MV-4-11 (cell line): ENCODE results near the gene GPR61.

Source experiments
- DNase-seq: peaks from one replicate; lab custom pipeline; 2025; lab: John Stamatoyannopoulos, UW

GPR61 gene

GRCh38 chr1:109535971-109536491 lies 3.6 kb upstream of the GPR61 start:
- DNase-seq, result no peak

DNA sequence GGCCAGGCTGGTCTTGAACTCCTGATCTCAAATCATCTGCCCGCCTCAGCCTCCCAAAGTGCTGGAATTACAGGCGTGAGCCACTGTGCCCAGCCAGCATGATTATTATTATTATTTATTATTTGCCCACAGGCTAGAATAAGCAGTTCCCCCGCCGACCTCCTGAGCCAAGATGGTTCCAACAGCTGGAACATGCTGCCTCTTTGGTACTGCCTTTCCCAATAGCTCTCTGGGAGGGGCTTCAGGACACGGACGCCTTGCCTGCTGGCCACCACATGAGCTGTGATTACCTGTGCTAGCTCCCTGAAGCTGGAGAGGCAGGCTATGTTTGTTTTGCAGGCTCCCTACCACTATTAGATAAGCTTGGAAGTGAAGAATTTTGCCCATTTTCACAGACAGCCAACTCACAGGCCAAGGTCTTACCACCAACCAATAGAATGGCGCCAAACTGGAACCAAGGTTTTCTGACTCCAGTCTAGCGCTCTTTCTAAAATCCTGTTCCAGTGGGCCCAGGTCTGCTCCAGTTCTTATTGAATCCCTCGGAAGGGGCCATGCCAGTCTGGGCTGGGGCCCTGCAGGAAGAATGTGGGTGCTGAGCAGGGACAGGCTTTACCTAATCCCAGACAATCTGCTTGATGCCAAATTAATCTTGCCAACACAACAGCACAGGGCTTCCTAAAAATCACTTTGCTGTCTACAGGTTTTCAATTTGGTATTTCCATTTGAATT lies 2.1 kb upstream of the GPR61 start:
- DNase-seq, result no peak

- no peak for DNase-seq
These were observed 681 bp upstream of the GPR61 start for GRCh38 chr1:109538827-109539555.

DNA sequence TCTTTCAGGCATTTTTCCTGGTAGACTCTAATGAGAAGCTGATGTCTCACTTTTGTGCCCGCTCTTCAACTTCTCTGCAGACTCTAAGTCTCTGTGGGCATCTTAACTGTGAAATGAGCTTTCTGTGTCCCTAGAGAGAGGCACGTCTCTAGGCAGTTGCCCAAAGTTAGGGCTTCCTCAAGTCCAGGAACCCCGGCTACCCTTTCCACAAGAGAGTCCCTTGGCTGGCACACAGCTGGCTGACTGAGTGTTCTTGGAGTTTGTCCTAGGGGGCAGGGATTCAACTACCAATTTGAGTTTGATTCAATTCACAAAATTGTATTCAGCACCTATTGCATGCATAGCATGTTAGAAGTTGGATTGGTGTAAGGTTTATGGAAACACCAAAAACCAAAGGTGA lies 1.4 kb downstream of the GPR61 start:
- DNase-seq, result no peak

- no peak for DNase-seq
These were observed 3.0 kb downstream of the GPR61 start for GRCh38 chr1:109542657-109543056.

DNA sequence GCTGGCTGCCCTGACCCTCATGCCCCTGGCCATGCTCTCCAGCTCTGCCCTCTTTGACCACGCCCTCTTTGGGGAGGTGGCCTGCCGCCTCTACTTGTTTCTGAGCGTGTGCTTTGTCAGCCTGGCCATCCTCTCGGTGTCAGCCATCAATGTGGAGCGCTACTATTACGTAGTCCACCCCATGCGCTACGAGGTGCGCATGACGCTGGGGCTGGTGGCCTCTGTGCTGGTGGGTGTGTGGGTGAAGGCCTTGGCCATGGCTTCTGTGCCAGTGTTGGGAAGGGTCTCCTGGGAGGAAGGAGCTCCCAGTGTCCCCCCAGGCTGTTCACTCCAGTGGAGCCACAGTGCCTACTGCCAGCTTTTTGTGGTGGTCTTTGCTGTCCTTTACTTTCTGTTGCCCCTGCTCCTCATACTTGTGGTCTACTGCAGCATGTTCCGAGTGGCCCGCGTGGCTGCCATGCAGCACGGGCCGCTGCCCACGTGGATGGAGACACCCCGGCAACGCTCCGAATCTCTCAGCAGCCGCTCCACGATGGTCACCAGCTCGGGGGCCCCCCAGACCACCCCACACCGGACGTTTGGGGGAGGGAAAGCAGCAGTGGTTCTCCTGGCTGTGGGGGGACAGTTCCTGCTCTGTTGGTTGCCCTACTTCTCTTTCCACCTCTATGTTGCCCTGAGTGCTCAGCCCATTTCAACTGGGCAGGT lies 3.8 kb downstream of the GPR61 start:
- no peak for DNase-seq

DNA sequence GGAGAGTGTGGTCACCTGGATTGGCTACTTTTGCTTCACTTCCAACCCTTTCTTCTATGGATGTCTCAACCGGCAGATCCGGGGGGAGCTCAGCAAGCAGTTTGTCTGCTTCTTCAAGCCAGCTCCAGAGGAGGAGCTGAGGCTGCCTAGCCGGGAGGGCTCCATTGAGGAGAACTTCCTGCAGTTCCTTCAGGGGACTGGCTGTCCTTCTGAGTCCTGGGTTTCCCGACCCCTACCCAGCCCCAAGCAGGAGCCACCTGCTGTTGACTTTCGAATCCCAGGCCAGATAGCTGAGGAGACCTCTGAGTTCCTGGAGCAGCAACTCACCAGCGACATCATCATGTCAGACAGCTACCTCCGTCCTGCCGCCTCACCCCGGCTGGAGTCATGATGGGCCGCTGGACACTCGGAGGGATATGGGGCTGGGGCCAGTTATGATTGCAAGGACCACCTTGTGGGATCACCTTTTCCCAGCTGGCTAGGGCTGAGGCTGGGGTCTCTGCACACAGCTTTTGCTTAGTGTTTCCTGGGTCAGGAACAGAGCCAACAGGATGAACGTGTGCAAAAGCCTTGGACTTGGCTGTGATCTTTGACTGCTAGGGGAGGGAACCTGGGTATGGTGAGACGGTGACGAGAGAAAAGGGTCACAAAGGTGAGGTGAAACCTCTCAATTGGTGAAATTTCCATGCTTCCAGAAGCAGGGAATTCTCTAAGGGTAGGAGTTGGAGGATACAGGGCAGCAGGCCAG lies 4.5 kb downstream of the GPR61 start:
- DNase-seq, result no peak

DNA sequence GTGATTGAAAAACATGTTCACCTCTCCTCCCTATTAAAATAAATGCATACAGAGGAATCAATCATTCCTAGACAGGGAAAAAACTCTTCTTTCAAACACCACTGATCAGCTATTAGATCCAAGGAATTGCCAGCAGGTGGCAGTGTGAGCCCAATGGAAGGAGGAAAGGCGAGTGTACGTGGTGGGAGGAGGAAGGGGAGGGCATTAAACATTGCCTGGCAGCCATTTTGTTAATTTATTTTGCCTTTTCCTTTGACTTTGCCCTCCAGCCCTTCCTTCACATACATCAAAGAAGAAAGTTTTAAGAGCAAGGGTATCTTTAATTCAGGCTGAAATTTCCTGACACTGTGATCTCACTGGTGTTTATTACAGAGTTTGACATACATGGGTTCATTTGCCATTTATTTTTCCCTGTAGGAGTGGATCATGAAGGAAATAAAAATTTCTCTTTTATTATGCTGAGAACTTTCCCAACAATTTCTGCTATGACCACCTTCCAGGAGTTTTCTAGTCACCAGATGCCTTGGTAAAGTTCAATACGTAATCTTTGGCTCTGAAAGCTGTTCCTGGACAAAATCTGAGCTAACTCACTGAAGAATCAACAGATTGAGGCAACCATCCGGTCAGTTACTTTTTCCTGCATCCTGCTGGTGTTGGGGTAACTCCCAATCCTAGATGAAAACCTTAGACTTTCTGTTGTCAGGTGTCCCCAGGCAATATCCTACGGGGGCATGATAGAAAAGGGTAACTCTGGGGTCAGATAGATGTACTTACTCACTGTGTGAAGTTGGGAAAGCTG lies 6.8 kb downstream of the GPR61 start:
- DNase-seq, result peak; percentile 83

DNA sequence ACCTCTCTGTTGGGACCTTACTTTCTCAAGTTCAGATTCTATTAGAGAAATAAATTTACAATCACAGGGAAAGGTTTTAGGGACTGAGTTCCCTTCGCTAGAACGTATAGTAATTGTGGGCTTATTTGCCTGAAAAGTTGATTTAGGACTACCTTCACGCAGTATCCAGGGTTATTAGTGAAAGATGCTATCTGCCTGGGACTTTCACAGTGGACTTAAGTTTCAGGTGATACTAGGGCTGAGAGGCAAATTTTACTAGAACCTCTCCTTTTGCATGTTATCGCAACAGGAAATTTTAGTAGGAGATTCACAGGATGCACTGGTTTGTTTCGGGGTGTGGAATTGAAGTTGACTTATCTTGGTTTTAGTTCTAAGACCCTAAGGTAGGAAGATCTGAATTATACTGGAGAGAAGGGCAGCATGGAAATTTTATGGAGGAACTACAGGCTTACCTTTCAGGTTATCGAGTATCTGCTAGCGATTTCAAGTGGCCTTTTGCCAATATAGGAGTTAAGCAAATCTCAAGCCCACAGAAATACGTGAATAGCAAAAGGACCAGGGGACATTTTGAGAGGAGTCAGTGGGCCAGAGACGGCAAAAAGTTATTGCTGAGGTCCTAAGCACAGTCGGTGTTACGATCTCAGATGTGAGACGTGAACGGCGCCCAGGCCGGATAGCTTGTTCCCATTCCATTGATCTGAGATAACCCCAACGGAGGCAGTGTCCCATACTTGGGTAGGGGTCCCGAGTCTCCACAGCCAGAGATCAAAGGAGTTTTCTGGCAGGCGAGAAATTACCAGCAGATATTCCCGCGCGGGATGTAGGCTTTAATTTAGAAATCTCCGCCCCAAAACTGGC lies 8.0 kb downstream of the GPR61 start:
- no peak for DNase-seq

DNA sequence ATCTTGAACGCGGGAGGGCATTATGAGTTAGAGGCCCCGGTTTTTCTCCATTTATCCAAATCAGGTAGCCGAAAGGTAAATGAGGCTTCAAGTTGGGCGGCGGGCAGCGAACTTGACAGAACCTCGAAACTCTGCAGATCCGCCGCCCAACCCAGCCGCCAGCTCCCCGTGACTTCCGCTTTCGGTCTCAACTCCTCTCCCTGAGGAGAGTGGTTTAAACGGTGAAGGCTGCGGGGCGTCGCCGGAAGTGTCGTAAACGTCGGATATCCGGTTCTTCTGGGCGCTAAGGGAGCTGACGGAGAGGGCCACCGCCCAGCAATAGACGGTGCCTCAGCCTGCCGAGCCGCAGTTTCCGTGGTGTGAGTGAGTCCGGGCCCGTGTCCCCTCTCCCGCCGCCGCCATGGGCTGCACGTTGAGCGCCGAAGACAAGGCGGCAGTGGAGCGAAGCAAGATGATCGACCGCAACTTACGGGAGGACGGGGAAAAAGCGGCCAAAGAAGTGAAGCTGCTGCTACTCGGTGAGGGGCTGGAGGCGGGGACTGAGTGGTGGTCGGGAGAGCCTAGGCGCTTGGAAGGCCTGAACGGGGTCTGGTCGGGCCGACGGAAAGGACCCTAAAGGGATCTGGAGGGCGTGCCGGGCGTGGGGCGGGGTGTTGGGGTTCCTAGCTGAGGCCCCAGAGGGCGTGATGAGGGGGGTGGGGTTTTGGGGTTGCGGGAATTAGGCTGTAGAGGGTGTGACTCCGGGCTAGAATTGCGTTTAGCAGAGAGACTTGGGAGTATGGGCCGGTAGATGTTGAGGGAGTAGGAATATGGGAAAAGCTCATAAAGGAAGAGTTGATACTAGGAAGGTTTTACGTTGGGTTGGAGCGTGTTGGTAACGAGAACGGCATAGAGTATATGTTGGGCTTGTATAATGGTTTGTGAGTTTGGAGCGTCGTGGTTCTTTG lies 8.9 kb downstream of the GPR61 start, which contains the start of gene GNAI3:
TSS of gene GNAI3 (plus strand) at position 295 of the 947 bp plus-strand sequence. CDS start at position 401, 106 bp downstream.
- DNase-seq, result peak; percentile 97

GRCh38 chr1:109556563-109556962 lies 16.9 kb downstream of the GPR61 start:
- DNase-seq, result no peak

- DNase-seq, result no peak
These were observed 17.8 kb downstream of the GPR61 start for GRCh38 chr1:109557520-109557919.

- DNase-seq, result no peak
These were observed 20.3 kb downstream of the GPR61 start for GRCh38 chr1:109559995-109560394.

- DNase-seq, result no peak
These were observed 24.7 kb downstream of the GPR61 start for GRCh38 chr1:109564194-109564878.

- DNase-seq, result no peak
These were observed 25.6 kb downstream of the GPR61 start for GRCh38 chr1:109565241-109565640.

- no peak for DNase-seq
These were observed 27.3 kb downstream of the GPR61 start for GRCh38 chr1:109566982-109567381.

- no peak for DNase-seq
These were observed 28.4 kb downstream of the GPR61 start for GRCh38 chr1:109567877-109568672.
